HepG2 (cell line): Measurements from ENCODE around the gene IFI27L2. TPM values are rescaled to one million over a fixed set of nuclear protein-coding genes. Genes with fewer than 3 reads are reported as not detected.

Experiments used
- GMEB2 ChIP-seq: IDR thresholded peaks from 2 replicates; pipeline ENCODE4 v1.6.1; 2016; ENCODE audit warnings: missing biosample characterization, missing genetic modification reagents, low read depth
- GZF1 ChIP-seq: sonication (generic); formaldehyde crosslinking; IDR thresholded peaks from 2 replicates; pipeline ENCODE4 v1.5.1; 2020; ENCODE audit warnings: mild to moderate bottlenecking, missing genetic modification reagents
- HDAC1 ChIP-seq: sonication (generic); formaldehyde crosslinking; IDR thresholded peaks from 2 replicates; pipeline ENCODE4 v1.5.1; 2020; ENCODE audit warnings: mild to moderate bottlenecking, missing genetic modification reagents
- HNRNPLL ChIP-seq: fragments of 200-400 bp; formaldehyde crosslinking; IDR thresholded peaks from 2 replicates; pipeline ENCODE4 v1.6.1; 2017; ENCODE audit warnings: mild to moderate bottlenecking, low read depth, low read length; ENCODE audit not compliant: poor library complexity, severe bottlenecking
- MAZ ChIP-seq, 2 experiments: sonication (generic) in 1 of 2; formaldehyde crosslinking in 1 of 2; IDR thresholded peaks; 2 replicates each; pipeline versions ENCODE4 v1.5.0 to v1.6.1; 2012 to 2020; ENCODE audit warnings: low read depth in 2 of 2, mild to moderate bottlenecking in 2 of 2, borderline replicate concordance in 1 of 2, improper control_type of control experiment in 1 of 2, low read length in 1 of 2, missing genetic modification reagents in 1 of 2, moderate library complexity in 1 of 2
- MEIS2 ChIP-seq: sonication (generic); formaldehyde crosslinking; IDR thresholded peaks from 2 replicates; pipeline ENCODE4 v1.9.0; 2021; ENCODE audit warnings: mild to moderate bottlenecking, missing genetic modification reagents
- NRL ChIP-seq: sonication (generic); formaldehyde crosslinking; IDR thresholded peaks from 2 replicates; pipeline ENCODE4 v1.5.0; 2020; ENCODE audit warnings: missing genetic modification reagents, mild to moderate bottlenecking, moderate library complexity, borderline replicate concordance
- PHF8 ChIP-seq: sonication (generic); formaldehyde crosslinking; IDR thresholded peaks from 2 replicates; pipeline ENCODE4 v1.5.0; 2020; ENCODE audit warnings: missing genetic modification reagents
- TAF1 ChIP-seq: sonication (generic); formaldehyde crosslinking; IDR thresholded peaks from 2 replicates; pipeline ENCODE4 v1.4.0; 2020; ENCODE audit warnings: missing genetic modification reagents
- TFDP1 ChIP-seq: IDR thresholded peaks from 2 replicates; pipeline ENCODE4 v1.6.1; 2016; ENCODE audit warnings: missing compliant biosample characterization, missing genetic modification reagents, borderline replicate concordance
- UBTF ChIP-seq: sonication (generic); formaldehyde crosslinking; IDR thresholded peaks from 2 replicates; pipeline ENCODE4 v1.4.0; 2020; ENCODE audit warnings: mild to moderate bottlenecking, missing genetic modification reagents
- ZFX ChIP-seq: sonication (generic); formaldehyde crosslinking; IDR thresholded peaks from 2 replicates; pipeline ENCODE4 v1.4.0; 2020; ENCODE audit warnings: mild to moderate bottlenecking, low read depth, missing genetic modification reagents, moderate library complexity
- ZFY ChIP-seq: sonication (generic); formaldehyde crosslinking; IDR thresholded peaks from 2 replicates; pipeline ENCODE4 v1.4.0; 2020; ENCODE audit warnings: missing genetic modification reagents
- ZNF10 ChIP-seq: sonication (generic); formaldehyde crosslinking; IDR thresholded peaks from 2 replicates; pipeline ENCODE4 v1.4.0; 2020; ENCODE audit warnings: mild to moderate bottlenecking, low read depth, missing genetic modification reagents, borderline replicate concordance
- ZNF280B ChIP-seq: sonication (generic); formaldehyde crosslinking; IDR thresholded peaks from 2 replicates; pipeline ENCODE4 v1.5.0; 2020; ENCODE audit warnings: missing genetic modification reagents, mild to moderate bottlenecking, borderline replicate concordance
- ZNF414 ChIP-seq: sonication (generic); formaldehyde crosslinking; IDR thresholded peaks from 2 replicates; pipeline ENCODE4 v1.5.0; 2020; ENCODE audit warnings: missing genetic modification reagents
- ZNF574 ChIP-seq: sonication (generic); formaldehyde crosslinking; IDR thresholded peaks from 2 replicates; pipeline ENCODE4 v1.4.0; 2020; ENCODE audit warnings: missing genetic modification reagents
- polyA plus RNA-seq, 8 experiments: library from polyadenylated mRNA; depleted of rRNA in 3 of 8; stranded (reverse) in 7 of 8; unstranded in 1 of 8; fragments of >200 nt; fragmentation: Illumina TruSeq in 4 of 8; extraction: Trizol in 4 of 8; gene quantifications; 2 replicates each; pipeline versions ENCODE4 v1.2.1 to v1.2.3, GENCODE V29; 2011 to 2016; ENCODE audit warnings: low read depth in 4 of 8, missing spikeins in 1 of 8, mixed read lengths in 1 of 8; ENCODE audit not compliant: insufficient read depth in 1 of 8
- total RNA-seq, 5 experiments: library from RNA; depleted of rRNA; stranded (reverse); fragments of >200 nt; fragmentation: Illumina TruSeq; extraction: Trizol; gene quantifications; 2 replicates each; pipeline ENCODE4 v1.2.3, GENCODE V29; 2016; ENCODE audit warnings: low read depth in 1 of 5

The IFI27L2 gene
- total and polyA plus RNA-seq, 2 of the 13 experiments (the other 11 are each of a cell fraction or from before 2014, with no cell fraction given) = 4.3 to 4.8 TPM

GRCh38 chr14:94173885-94174603, 44.6 kb upstream of the IFI27L2 start, which contains the start of gene PPP4R4 (continued):
- no peak for TF ChIP-seq ZNF10 (CRISPR knock-in tag)
- no peak for TF ChIP-seq NRL (CRISPR knock-in tag)
- 0 out of 2 replicates have a peak, but pooled peaks have one; percentile 29 for TF ChIP-seq TFDP1 (CRISPR knock-in tag)
- TF ChIP-seq ZNF414 = peak; percentile 46; the same call in 1 of the 2 replicates
- peak; percentile 72 for TF ChIP-seq ZFY
- peak; percentile 85 for TF ChIP-seq HNRNPLL
- TF ChIP-seq ZFX = peak; percentile 40
- no peak for TF ChIP-seq GMEB2
- TF ChIP-seq UBTF (CRISPR knock-in tag) = peak; percentile 90
- TF ChIP-seq MEIS2 (CRISPR knock-in tag) = peak; percentile 76
- 0 out of 2 replicates have a peak, but pooled peaks have one; percentile 6 for TF ChIP-seq MAZ (IDR thresholded peaks at IDR 0.05; ENCODE audit: borderline replicate concordance, low read depth, low read length)
- no peak for TF ChIP-seq MAZ (CRISPR knock-in tag; IDR thresholded peaks at IDR 0.05; ENCODE audit: low read depth)
- TF ChIP-seq ZNF574 (CRISPR knock-in tag) = peak; percentile 45; the same call in 1 of the 2 replicates
- no peak for TF ChIP-seq GZF1 (CRISPR knock-in tag)
- TF ChIP-seq ZNF280B = 0 out of 2 replicates have a peak, but pooled peaks have one; percentile 17
- TF ChIP-seq HDAC1 (CRISPR knock-in tag) = 0 out of 2 replicates have a peak, but pooled peaks have one; percentile 27
- peak; percentile 12; the same call in 1 of the 2 replicates for TF ChIP-seq PHF8 (CRISPR knock-in tag)
- 0 out of 2 replicates have a peak, but pooled peaks have one; percentile 17 for TF ChIP-seq TAF1 (CRISPR knock-in tag)
